DND-41 (cell line): ENCODE results near the gene XPO6.

Experiments
- ATAC-seq: fragments of 200-7000 bp; cut with Tn5 transposase; 3 replicates; pipeline ENCODE4 v1.9.1; 2021; ENCODE audit warnings: low read depth; ENCODE audit not compliant: insufficient read depth
- DNase-seq: peaks from one replicate; pipeline ENCODE4 v3.0.0-alpha.2; 2020
- H2AFZ ChIP-seq: 2 replicates; pipeline ENCODE4 v1.6.0; 2012; ENCODE audit warnings: low read depth, low read length
- H3K27ac ChIP-seq: 2 replicates; pipeline ENCODE4 v1.5.1; 2012; ENCODE audit warnings: low read length, inconsistent platforms
- H3K27me3 ChIP-seq: fragments of 200-600 bp; sonication (generic); 2 replicates; pipeline ENCODE4 v1.6.0; 2012; ENCODE audit warnings: low read length, mild to moderate bottlenecking, inconsistent platforms; ENCODE audit not compliant: insufficient read depth, poor library complexity
- H3K36me3 ChIP-seq: 2 replicates; pipeline ENCODE4 v1.5.1; 2012; ENCODE audit warnings: low read length, inconsistent platforms; ENCODE audit not compliant: insufficient read depth
- H3K4me1 ChIP-seq: 2 replicates; pipeline ENCODE4 v1.5.1; 2012; ENCODE audit warnings: mild to moderate bottlenecking, low read length; ENCODE audit not compliant: insufficient read depth
- H3K4me2 ChIP-seq: 2 replicates; pipeline ENCODE4 v1.6.0; 2012; ENCODE audit warnings: mild to moderate bottlenecking, moderate library complexity, low read length, inconsistent platforms; ENCODE audit not compliant: insufficient read depth
- H3K4me3 ChIP-seq, 2 experiments: fragments of 200-600 bp in 1 of 2; shearing (Covaris generic) in 1 of 2; 2 replicates each; pipeline ENCODE4 v1.5.1; 2012 to 2016; ENCODE audit warnings: inconsistent platforms in 2 of 2, low read length in 2 of 2, mild to moderate bottlenecking in 2 of 2, low read depth in 1 of 2, moderate library complexity in 1 of 2
- H3K79me2 ChIP-seq: 2 replicates; pipeline ENCODE4 v1.6.0; 2012; ENCODE audit warnings: low read length, inconsistent platforms; ENCODE audit not compliant: insufficient read depth
- H3K9ac ChIP-seq: 2 replicates; pipeline ENCODE4 v1.6.0; 2012; ENCODE audit warnings: low read depth, mild to moderate bottlenecking, inconsistent platforms, low read length, moderate library complexity
- H3K9me3 ChIP-seq: 2 replicates; pipeline ENCODE4 v1.5.1; 2012; ENCODE audit warnings: low read length, moderate library complexity, mild to moderate bottlenecking, inconsistent platforms; ENCODE audit not compliant: insufficient read depth, severe bottlenecking
- H4K20me1 ChIP-seq: 2 replicates; pipeline ENCODE4 v1.6.0; 2012; ENCODE audit warnings: low read length; ENCODE audit not compliant: insufficient read depth
- EZH2 ChIP-seq: IDR thresholded peaks from 3 replicates; pipeline ENCODE4 v1.6.1; 2012; ENCODE audit warnings: borderline replicate concordance, low read depth, mild to moderate bottlenecking, moderate library complexity, low read length, inconsistent platforms; ENCODE audit not compliant: severe bottlenecking
- TF ChIP-seq, protein P1 (sequence below): IDR thresholded peaks from 2 replicates; pipeline ENCODE4 v1.5.1; 2012; ENCODE audit warnings: borderline replicate concordance, low read length, moderate library complexity, mild to moderate bottlenecking; ENCODE audit not compliant: poor library complexity, severe bottlenecking; ENCODE audit errors: extremely low read depth

Gene XPO6, protein sequence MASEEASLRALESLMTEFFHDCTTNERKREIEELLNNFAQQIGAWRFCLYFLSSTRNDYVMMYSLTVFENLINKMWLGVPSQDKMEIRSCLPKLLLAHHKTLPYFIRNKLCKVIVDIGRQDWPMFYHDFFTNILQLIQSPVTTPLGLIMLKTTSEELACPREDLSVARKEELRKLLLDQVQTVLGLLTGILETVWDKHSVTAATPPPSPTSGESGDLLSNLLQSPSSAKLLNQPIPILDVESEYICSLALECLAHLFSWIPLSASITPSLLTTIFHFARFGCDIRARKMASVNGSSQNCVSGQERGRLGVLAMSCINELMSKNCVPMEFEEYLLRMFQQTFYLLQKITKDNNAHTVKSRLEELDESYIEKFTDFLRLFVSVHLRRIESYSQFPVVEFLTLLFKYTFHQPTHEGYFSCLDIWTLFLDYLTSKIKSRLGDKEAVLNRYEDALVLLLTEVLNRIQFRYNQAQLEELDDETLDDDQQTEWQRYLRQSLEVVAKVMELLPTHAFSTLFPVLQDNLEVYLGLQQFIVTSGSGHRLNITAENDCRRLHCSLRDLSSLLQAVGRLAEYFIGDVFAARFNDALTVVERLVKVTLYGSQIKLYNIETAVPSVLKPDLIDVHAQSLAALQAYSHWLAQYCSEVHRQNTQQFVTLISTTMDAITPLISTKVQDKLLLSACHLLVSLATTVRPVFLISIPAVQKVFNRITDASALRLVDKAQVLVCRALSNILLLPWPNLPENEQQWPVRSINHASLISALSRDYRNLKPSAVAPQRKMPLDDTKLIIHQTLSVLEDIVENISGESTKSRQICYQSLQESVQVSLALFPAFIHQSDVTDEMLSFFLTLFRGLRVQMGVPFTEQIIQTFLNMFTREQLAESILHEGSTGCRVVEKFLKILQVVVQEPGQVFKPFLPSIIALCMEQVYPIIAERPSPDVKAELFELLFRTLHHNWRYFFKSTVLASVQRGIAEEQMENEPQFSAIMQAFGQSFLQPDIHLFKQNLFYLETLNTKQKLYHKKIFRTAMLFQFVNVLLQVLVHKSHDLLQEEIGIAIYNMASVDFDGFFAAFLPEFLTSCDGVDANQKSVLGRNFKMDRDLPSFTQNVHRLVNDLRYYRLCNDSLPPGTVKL

DNA sequence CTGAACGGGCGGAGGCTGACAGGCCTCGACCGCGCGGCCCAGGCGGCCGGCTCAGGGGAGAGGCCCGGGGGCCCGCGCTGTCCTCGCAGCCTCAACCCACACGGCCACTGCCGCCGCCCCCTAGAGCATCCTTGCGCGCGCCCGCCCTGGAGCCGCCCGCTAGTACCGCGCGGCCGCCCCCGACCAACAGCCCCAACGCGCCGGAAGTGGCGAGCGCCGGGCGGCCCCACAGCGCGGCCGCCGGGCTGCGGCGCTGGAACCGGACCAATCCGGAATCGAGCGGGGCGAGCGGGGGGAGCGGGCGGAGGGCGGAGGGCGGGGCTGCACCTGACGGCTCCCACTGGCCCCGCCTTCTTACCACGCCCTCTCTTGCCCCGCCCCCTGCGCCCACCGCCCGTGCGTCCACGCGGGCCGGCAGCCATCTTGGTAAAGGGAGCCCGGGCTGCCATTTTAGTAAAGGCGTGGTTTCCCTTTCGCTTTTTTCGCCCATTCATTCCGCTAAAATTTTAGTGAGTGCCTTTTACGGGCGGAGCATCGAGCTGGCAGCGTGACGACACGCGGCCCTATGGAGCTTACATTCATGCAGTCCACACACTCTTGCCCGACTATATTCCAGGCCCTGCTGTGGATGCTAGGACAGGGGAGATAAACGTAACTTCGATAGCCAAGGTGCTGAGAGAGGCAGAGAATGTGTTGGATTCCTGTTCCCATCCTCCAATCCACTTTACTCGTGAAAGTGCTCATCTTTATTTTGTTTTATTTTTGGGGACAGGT is at the start of gene XPO6:
Gene XPO6, minus strand, starts transcription at position 208 of the 774 bp plus-strand sequence. CDS start 597 bp downstream, outside the sequence.
- ATAC-seq = peak; percentile 87
- H3K27ac ChIP-seq = peak within 1 kb of the TSS; percentile 84
- H2AFZ ChIP-seq = peak within 1 kb of the TSS; percentile 92
- peak; percentile 97 for DNase-seq
- H3K27me3 ChIP-seq = no peaks in the 10 kb centered on the region
- no peak for TF ChIP-seq EZH2
- TF ChIP-seq, protein P1, sequence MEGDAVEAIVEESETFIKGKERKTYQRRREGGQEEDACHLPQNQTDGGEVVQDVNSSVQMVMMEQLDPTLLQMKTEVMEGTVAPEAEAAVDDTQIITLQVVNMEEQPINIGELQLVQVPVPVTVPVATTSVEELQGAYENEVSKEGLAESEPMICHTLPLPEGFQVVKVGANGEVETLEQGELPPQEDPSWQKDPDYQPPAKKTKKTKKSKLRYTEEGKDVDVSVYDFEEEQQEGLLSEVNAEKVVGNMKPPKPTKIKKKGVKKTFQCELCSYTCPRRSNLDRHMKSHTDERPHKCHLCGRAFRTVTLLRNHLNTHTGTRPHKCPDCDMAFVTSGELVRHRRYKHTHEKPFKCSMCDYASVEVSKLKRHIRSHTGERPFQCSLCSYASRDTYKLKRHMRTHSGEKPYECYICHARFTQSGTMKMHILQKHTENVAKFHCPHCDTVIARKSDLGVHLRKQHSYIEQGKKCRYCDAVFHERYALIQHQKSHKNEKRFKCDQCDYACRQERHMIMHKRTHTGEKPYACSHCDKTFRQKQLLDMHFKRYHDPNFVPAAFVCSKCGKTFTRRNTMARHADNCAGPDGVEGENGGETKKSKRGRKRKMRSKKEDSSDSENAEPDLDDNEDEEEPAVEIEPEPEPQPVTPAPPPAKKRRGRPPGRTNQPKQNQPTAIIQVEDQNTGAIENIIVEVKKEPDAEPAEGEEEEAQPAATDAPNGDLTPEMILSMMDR = no peak
- H3K4me2 ChIP-seq = peak within 1 kb of the TSS; percentile 73
- H3K9ac ChIP-seq = peak within 1 kb of the TSS; percentile 76
- H4K20me1 ChIP-seq = peaks cover 33% of the 10 kb centered on the region
- H3K9me3 ChIP-seq = no peaks in the 10 kb centered on the region
- peaks cover 48% of the 10 kb centered on the region for H3K79me2 ChIP-seq
- peak within 1 kb of the TSS; percentile 42 to 91; a peak in 3 of 4 replicates for H3K4me3 ChIP-seq
- H3K36me3 ChIP-seq = peaks cover 30% of the 10 kb centered on the region
- H3K4me1 ChIP-seq = peaks cover 48% of the 10 kb centered on the region

DNA sequence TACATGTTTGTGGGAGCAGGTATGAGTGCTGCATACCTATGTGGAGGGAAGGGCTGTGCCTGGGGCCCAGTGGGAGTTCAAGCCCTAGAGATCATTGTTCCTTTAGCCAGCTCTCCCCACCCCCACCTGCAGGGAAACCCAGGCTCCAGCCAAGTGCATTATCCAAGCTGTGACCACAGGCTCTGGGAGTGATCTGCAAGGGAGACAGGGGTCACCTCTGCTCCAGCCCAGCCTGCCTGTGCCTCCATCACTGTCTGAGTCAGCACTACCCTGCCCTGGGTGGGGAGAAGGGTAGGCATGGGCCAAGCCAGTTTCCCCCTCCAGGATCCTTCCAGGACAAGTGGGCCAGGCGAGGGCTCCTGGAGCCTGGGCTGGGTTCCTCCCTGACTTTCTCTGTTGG is 48.4 kb upstream of the XPO6 start:
- Histone ChIP-seq H3K27me3 (peaks cover 4% of the 10 kb centered on the region), H2AFZ (no peak overlapping the region), H4K20me1 (no peaks in the 10 kb centered on the region; the same call in 1 of the 2 replicates), H3K27ac (no peak overlapping the region), H3K9me3 (no peaks in the 10 kb centered on the region), H3K4me3 (no peak overlapping the region), H3K36me3 (no peaks in the 10 kb centered on the region), H3K79me2 (no peaks in the 10 kb centered on the region), H3K9ac (no peak overlapping the region), H3K4me2 (no peak overlapping the region), H3K4me1 (no peaks in the 10 kb centered on the region)
- ATAC-seq = no peak
- no peak for DNase-seq
- TF ChIP-seq, protein P1 = no peak
- no peak for TF ChIP-seq EZH2

DNA sequence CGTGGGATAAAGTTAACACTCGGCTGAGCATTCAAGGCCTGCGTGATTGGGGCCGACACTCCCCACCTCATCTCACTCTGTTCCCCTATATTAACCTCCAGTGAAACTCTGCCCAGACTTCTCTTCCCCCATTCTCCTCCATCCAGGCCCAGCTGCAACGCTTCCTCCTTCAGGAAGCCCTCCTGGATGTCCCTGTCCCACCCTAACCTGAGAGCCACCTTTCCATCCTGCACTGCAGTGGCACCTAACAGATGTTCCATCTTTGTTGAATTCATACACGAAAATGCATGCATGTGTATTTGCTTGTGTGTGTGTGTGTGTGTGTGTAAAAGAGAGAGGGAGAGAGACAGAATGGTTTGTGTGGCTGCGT is 48.0 kb upstream of the XPO6 start:
- Histone ChIP-seq H4K20me1 (no peaks in the 10 kb centered on the region; the same call in 1 of the 2 replicates), H2AFZ (no peak overlapping the region), H3K27ac (no peak overlapping the region), H3K36me3 (no peaks in the 10 kb centered on the region), H3K4me3 (no peak overlapping the region), H3K4me1 (no peaks in the 10 kb centered on the region), H3K4me2 (no peak overlapping the region), H3K9me3 (no peaks in the 10 kb centered on the region), H3K9ac (no peak overlapping the region), H3K27me3 (peaks cover 4% of the 10 kb centered on the region), H3K79me2 (no peaks in the 10 kb centered on the region)
- TF ChIP-seq, protein P1 = no peak
- TF ChIP-seq EZH2 = no peak
- no peak for DNase-seq
- no peak for ATAC-seq
